ENCODE results near the gene PPP1R12C.

DNA sequence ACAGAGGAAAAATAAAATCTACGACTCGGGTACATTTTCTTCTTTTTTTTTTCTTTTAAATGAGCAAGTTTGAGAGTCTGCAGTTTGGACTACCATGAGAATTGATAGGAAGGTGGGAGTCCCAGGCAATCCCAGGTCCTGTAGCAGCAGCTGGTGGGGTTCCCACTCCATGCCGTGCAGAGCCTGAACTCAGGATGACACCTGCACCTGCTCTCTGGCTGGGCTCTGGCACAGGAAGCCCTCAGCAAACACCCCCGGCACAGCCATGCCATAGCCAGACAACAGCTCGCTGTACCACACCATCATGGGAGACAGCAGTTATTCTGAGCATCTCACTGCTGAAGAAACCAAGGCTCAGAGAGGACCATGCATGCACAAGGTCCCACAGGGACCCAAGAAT is 73.2 kb downstream of the PPP1R12C start:
- TF ChIP-seq, protein P1, sequence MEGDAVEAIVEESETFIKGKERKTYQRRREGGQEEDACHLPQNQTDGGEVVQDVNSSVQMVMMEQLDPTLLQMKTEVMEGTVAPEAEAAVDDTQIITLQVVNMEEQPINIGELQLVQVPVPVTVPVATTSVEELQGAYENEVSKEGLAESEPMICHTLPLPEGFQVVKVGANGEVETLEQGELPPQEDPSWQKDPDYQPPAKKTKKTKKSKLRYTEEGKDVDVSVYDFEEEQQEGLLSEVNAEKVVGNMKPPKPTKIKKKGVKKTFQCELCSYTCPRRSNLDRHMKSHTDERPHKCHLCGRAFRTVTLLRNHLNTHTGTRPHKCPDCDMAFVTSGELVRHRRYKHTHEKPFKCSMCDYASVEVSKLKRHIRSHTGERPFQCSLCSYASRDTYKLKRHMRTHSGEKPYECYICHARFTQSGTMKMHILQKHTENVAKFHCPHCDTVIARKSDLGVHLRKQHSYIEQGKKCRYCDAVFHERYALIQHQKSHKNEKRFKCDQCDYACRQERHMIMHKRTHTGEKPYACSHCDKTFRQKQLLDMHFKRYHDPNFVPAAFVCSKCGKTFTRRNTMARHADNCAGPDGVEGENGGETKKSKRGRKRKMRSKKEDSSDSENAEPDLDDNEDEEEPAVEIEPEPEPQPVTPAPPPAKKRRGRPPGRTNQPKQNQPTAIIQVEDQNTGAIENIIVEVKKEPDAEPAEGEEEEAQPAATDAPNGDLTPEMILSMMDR (IDR thresholded peaks at IDR 0.05), result no peak
- TF ChIP-seq POLR2A (IDR thresholded peaks at IDR 0.05), result no peak
- TF ChIP-seq EP300 (IDR thresholded peaks at IDR 0.05), result no peak
